ENCODE data around the gene KBTBD2. TPM values are rescaled to one million over a fixed set of nuclear protein-coding genes. Genes with fewer than 3 reads are reported as not detected.
"Not testable (repeated sequence)": the region's sequence is repeated elsewhere in the genome, so short reads cannot be mapped to it uniquely, and the experiment has no call there.

KBTBD2 gene
- polyA plus RNA-seq, 1 experiment = 26.1 TPM

GRCh38 chr7:32879460-32879859, 12.1 kb downstream of the KBTBD2 start:
- Histone ChIP-seq H3K27ac (ENCODE audit: low read depth, low read length) (no peak overlapping the region), H3K4me3 (ENCODE audit: low read depth, low read length) (no peak overlapping the region), H3K9me3 (ENCODE audit: control insufficient read depth, insufficient read depth, low read length) (no peaks in the 10 kb centered on the region), H3K27me3 (ENCODE audit: control insufficient read depth, insufficient read depth, low read length) (no peaks in the 10 kb centered on the region)
- TF ChIP-seq, protein P1, sequence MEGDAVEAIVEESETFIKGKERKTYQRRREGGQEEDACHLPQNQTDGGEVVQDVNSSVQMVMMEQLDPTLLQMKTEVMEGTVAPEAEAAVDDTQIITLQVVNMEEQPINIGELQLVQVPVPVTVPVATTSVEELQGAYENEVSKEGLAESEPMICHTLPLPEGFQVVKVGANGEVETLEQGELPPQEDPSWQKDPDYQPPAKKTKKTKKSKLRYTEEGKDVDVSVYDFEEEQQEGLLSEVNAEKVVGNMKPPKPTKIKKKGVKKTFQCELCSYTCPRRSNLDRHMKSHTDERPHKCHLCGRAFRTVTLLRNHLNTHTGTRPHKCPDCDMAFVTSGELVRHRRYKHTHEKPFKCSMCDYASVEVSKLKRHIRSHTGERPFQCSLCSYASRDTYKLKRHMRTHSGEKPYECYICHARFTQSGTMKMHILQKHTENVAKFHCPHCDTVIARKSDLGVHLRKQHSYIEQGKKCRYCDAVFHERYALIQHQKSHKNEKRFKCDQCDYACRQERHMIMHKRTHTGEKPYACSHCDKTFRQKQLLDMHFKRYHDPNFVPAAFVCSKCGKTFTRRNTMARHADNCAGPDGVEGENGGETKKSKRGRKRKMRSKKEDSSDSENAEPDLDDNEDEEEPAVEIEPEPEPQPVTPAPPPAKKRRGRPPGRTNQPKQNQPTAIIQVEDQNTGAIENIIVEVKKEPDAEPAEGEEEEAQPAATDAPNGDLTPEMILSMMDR (IDR thresholded peaks at IDR 0.05; ENCODE audit: low read depth, low read length) = no peak
- DNase-seq (ENCODE audit: low read depth, low spot score) = no peak
- ChIA-PET POLR2A (no interaction called here), CTCF (interaction anchor here (0.7 to 3.1 kb wide), 2 partner anchors 33 to 261 kb away, joined by 3 to 25 read pairs; no protein-coding TSS in a partner anchor)

DNA sequence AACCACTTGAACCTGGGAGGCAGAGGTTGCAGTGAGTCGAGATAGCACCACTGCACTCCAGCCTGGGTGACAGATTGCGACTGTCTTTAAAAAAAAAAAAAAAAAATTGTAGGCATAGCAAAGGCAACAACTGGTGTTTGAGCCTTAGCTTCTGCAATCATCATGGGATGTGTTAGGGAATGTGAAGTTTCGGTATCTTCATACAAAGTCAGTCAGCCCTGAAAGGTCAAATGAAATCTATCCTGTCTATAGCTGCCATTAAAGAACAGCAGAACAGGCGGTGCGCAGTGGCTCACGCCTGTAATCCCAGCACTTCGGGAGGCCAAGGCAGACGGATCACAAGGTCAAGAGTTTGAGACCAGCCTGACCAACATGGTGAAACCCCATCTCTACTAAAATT, 13.5 kb downstream of the KBTBD2 start:
- DNase-seq (ENCODE audit: low read depth, low spot score); H3K9me3 ChIP-seq (ENCODE audit: control insufficient read depth, insufficient read depth, low read length); H3K27me3 ChIP-seq (ENCODE audit: control insufficient read depth, insufficient read depth, low read length); H3K27ac ChIP-seq (ENCODE audit: low read depth, low read length); H3K4me3 ChIP-seq (ENCODE audit: low read depth, low read length); POLR2A ChIA-PET: not testable (repeated sequence)
- CTCF ChIA-PET = interaction anchor here (3.1 kb wide), 1 partner anchor 31 kb away, joined by 25 read pairs; no protein-coding TSS in a partner anchor

GRCh38 chr7:32872421-32872820, 19.1 kb downstream of the KBTBD2 start:
- H3K9me3 ChIP-seq (ENCODE audit: control insufficient read depth, insufficient read depth, low read length) = no peaks in the 10 kb centered on the region
- ChIA-PET CTCF (interaction anchor here (0.8 to 9.2 kb wide), 2 partner anchors 13 to 26 kb away, joined by 3 to 73 read pairs; no protein-coding TSS in a partner anchor), POLR2A (no interaction called here)
- TF ChIP-seq, protein P1 (IDR thresholded peaks at IDR 0.05; ENCODE audit: low read depth, low read length) = no peak
- no peaks in the 10 kb centered on the region for H3K27me3 ChIP-seq (ENCODE audit: control insufficient read depth, insufficient read depth, low read length)
- no peak for DNase-seq (ENCODE audit: low read depth, low spot score)
- H3K4me3 ChIP-seq (ENCODE audit: low read depth, low read length) = no peak overlapping the region
- H3K27ac ChIP-seq (ENCODE audit: low read depth, low read length) = no peak overlapping the region

GRCh38 chr7:32871624-32872371, 19.8 kb downstream of the KBTBD2 start:
- TF ChIP-seq, protein P1 (IDR thresholded peaks at IDR 0.05; ENCODE audit: low read depth, low read length) = no peak

GRCh38 chr7:32870298-32870697, 21.3 kb downstream of the KBTBD2 start:
- no peak for DNase-seq (ENCODE audit: low read depth, low spot score)
- no peaks in the 10 kb centered on the region for H3K27me3 ChIP-seq (ENCODE audit: control insufficient read depth, insufficient read depth, low read length)
- ChIA-PET POLR2A (no interaction called here), CTCF (interaction anchor here (9.2 kb wide), 1 partner anchor 24 kb away, joined by 73 read pairs; no protein-coding TSS in a partner anchor)
- no peak overlapping the region for H3K27ac ChIP-seq (ENCODE audit: low read depth, low read length)
- H3K4me3 ChIP-seq (ENCODE audit: low read depth, low read length) = no peak overlapping the region
- TF ChIP-seq, protein P1 (IDR thresholded peaks at IDR 0.05; ENCODE audit: low read depth, low read length) = no peak
- no peaks in the 10 kb centered on the region for H3K9me3 ChIP-seq (ENCODE audit: control insufficient read depth, insufficient read depth, low read length)

More at GRCh38 chr7:32871624-32872371, 19.8 kb downstream of the KBTBD2 start:
- ChIA-PET CTCF (interaction anchor here (0.8 to 9.2 kb wide), 2 partner anchors 14 to 25 kb away, joined by 3 to 73 read pairs; no protein-coding TSS in a partner anchor), POLR2A (no interaction called here)
- DNase-seq (ENCODE audit: low read depth, low spot score) = no peak
- Histone ChIP-seq H3K9me3 (ENCODE audit: control insufficient read depth, insufficient read depth, low read length) (no peaks in the 10 kb centered on the region), H3K27ac (ENCODE audit: low read depth, low read length) (no peak overlapping the region), H3K27me3 (ENCODE audit: control insufficient read depth, insufficient read depth, low read length) (no peaks in the 10 kb centered on the region), H3K4me3 (ENCODE audit: low read depth, low read length) (no peak overlapping the region)
